HG03378 (cell line): ENCODE results near the gene ZNF451.
"Not testable (repeated sequence)": the region's sequence is repeated elsewhere in the genome, so short reads cannot be mapped to it uniquely, and the experiment has no call there.

ENCODE experiments used
- ATAC-seq: cut with Tn5 transposase; IDR thresholded peaks from one replicate; pipeline ENCODE4 v1.9.1; 2021; ENCODE audit warnings: mild to moderate bottlenecking, moderate library complexity; ENCODE audit not compliant: unreplicated experiment

The ZNF451 gene

GRCh38 chr6:57091375-57091774, 1.4 kb downstream of the ZNF451 start:
- ATAC-seq: not testable (repeated sequence)

GRCh38 chr6:57094689-57095088, 4.7 kb downstream of the ZNF451 start:
- no peak for ATAC-seq

- no peak for ATAC-seq
These were observed 7.6 kb downstream of the ZNF451 start for GRCh38 chr6:57097596-57097995.

- ATAC-seq: no peak
These were observed 13.0 kb downstream of the ZNF451 start for GRCh38 chr6:57102976-57103375.

- ATAC-seq: no peak
These were observed 14.3 kb downstream of the ZNF451 start for GRCh38 chr6:57104336-57104735.

GRCh38 chr6:57106990-57107389, 17.0 kb downstream of the ZNF451 start:
- ATAC-seq: no peak

GRCh38 chr6:57108691-57109090, 18.7 kb downstream of the ZNF451 start:
- peak; percentile 94 for ATAC-seq

GRCh38 chr6:57109880-57110279, 19.9 kb downstream of the ZNF451 start:
- no peak for ATAC-seq

- ATAC-seq: no peak
These were observed 23.1 kb downstream of the ZNF451 start for GRCh38 chr6:57113105-57113504.

GRCh38 chr6:57116776-57117175, 26.8 kb downstream of the ZNF451 start:
- no peak for ATAC-seq

- no peak for ATAC-seq
These were observed 27.8 kb downstream of the ZNF451 start for GRCh38 chr6:57117796-57118195.

GRCh38 chr6:57123111-57123510, 33.1 kb downstream of the ZNF451 start:
- no peak for ATAC-seq

GRCh38 chr6:57127763-57128162, 37.8 kb downstream of the ZNF451 start:
- no peak for ATAC-seq

GRCh38 chr6:57130661-57131177, 40.7 kb downstream of the ZNF451 start:
- no peak for ATAC-seq

GRCh38 chr6:57134954-57135353, 45.0 kb downstream of the ZNF451 start:
- ATAC-seq: no peak

GRCh38 chr6:57135885-57136284, 45.9 kb downstream of the ZNF451 start:
- no peak for ATAC-seq

GRCh38 chr6:57137350-57137749, 47.4 kb downstream of the ZNF451 start:
- no peak for ATAC-seq

GRCh38 chr6:57138026-57138425, 48.0 kb downstream of the ZNF451 start:
- no peak for ATAC-seq

GRCh38 chr6:57141451-57142177, 51.6 kb downstream of the ZNF451 start:
- no peak for ATAC-seq

GRCh38 chr6:57142178-57142525, 52.2 kb downstream of the ZNF451 start:
- ATAC-seq: no peak

GRCh38 chr6:57143690-57144089, 53.7 kb downstream of the ZNF451 start:
- no peak for ATAC-seq

- no peak for ATAC-seq
These were observed 57.4 kb downstream of the ZNF451 start for GRCh38 chr6:57147401-57147800.
